HCT116 (cell line): Measurements from ENCODE around the gene SPSB4. TPM values are rescaled to one million over a fixed set of nuclear protein-coding genes. Genes with fewer than 3 reads are reported as not detected.

Experiments
- ATAC-seq: fragments of 200-7000 bp; cut with Tn5 transposase; 2 replicates; pipeline ENCODE4 v1.9.1; 2020; ENCODE audit warnings: mild to moderate bottlenecking, moderate library complexity
- BruUV-seq: library from RNA; stranded (reverse); fragments of 400-500 nt; replicated peaks from 2 replicates; lab custom pipeline; 2021; lab: Mats Ljungman, UMichigan
- CTCF ChIA-PET: fragments of 300-600 bp; sonication (Branson Sonifier 250); formaldehyde crosslinking; loops from one replicate; lab custom pipeline; 2021; ENCODE audit warnings: antibody characterized with exemption; lab: Charles Lee
- POLR2A ChIA-PET: fragments of 300-600, 350-600 bp; sonication (Branson Sonifier 250); formaldehyde crosslinking; loops from one replicate; lab custom pipeline; 2021; ENCODE audit warnings: antibody characterized with exemption; lab: Charles Lee
- RAD21 ChIA-PET, 2 experiments: fragments of 300-600 bp; sonication (Branson Sonifier 250); formaldehyde crosslinking; loops; one replicate each; lab custom pipeline; 2023; ENCODE audit warnings: low total read pairs in 2 of 2; ENCODE audit not compliant: uncharacterized antibody in 2 of 2, unreplicated experiment in 2 of 2, low non-redundant PET in 1 of 2; lab: Charles Lee
- DNase-seq: peaks from one replicate; pipeline ENCODE4 v3.0.0-alpha.2; 2010; ENCODE audit warnings: low read depth, low spot score
- H2AFZ ChIP-seq: fragments of 200-600 bp; shearing (Covaris generic), sonication (generic); 2 replicates; pipeline ENCODE4 v1.6.1; 2017; ENCODE audit warnings: low read depth, mixed run types, mixed read lengths, antibody characterized with exemption, low read length; ENCODE audit not compliant: poor library complexity, severe bottlenecking
- H3K27ac ChIP-seq: 2 replicates; pipeline ENCODE4 v1.5.1; 2012; ENCODE audit warnings: low read depth, low read length
- H3K27me3 ChIP-seq: fragments of 200-600 bp; sonication (generic); 2 replicates; pipeline ENCODE4 v1.6.1; 2016; ENCODE audit warnings: mixed run types, low read length, mixed read lengths; ENCODE audit not compliant: insufficient read depth
- H3K36me3 ChIP-seq, 2 experiments: fragments of 200-500 bp in 1 of 2; fragments of 200-600 bp in 1 of 2; sonication (Bioruptor generic) in 1 of 2; sonication (generic) in 1 of 2; 2 replicates each; pipeline versions ENCODE4 v1.5.1 to v1.6.1; 2014 to 2016; ENCODE audit warnings: low read length in 2 of 2, inconsistent platforms in 1 of 2, mixed read lengths in 1 of 2, mixed run types in 1 of 2; ENCODE audit not compliant: insufficient read depth in 2 of 2, control insufficient read depth in 1 of 2
- H3K4me1 ChIP-seq, 2 experiments: fragments of 200-600 bp in 1 of 2; sonication (generic) in 1 of 2; 2 replicates each; pipeline versions ENCODE4 v1.5.1 to v1.6.1; 2012 to 2017; ENCODE audit warnings: low read length in 2 of 2, inconsistent platforms in 1 of 2, mild to moderate bottlenecking in 1 of 2, mixed read lengths in 1 of 2, mixed run types in 1 of 2, moderate library complexity in 1 of 2; ENCODE audit not compliant: insufficient read depth in 2 of 2, control insufficient read depth in 1 of 2
- H3K4me2 ChIP-seq: fragments of 200-600 bp; sonication (generic); 2 replicates; pipeline ENCODE4 v1.6.1; 2017; ENCODE audit warnings: mixed run types, low read length, mixed read lengths
- H3K4me3 ChIP-seq, 2 experiments: fragments of 200-600 bp in 1 of 2; sonication (generic) in 1 of 2; replicated peaks in 1 of 2; 2 replicates each; pipeline ENCODE4 v1.5.1; 2011 to 2016; ENCODE audit warnings: low read length in 2 of 2, control low read depth in 1 of 2, low read depth in 1 of 2, mild to moderate bottlenecking in 1 of 2, mixed read lengths in 1 of 2, mixed run types in 1 of 2
- H3K79me2 ChIP-seq: fragments of 200-600 bp; sonication (generic); 2 replicates; pipeline ENCODE4 v1.6.1; 2017; ENCODE audit warnings: mild to moderate bottlenecking, mixed run types, low read length, moderate library complexity, mixed read lengths; ENCODE audit not compliant: insufficient read depth
- H3K9ac ChIP-seq: fragments of 200-600 bp; sonication (generic); 2 replicates; pipeline ENCODE4 v1.6.1; 2016; ENCODE audit warnings: low read length, mixed read lengths
- H3K9me2 ChIP-seq: fragments of 200-600 bp; sonication (generic), shearing (Covaris generic); 2 replicates; pipeline ENCODE4 v1.6.1; 2017; ENCODE audit warnings: mixed run types, mild to moderate bottlenecking, moderate library complexity; ENCODE audit not compliant: insufficient read depth
- H3K9me3 ChIP-seq, 2 experiments: fragments of 200-500 bp in 1 of 2; fragments of 200-600 bp in 1 of 2; sonication (Bioruptor generic) in 1 of 2; sonication (generic) in 1 of 2; 2 replicates each; pipeline ENCODE4 v1.6.1; 2014 to 2017; ENCODE audit warnings: low read length in 2 of 2, mixed read lengths in 2 of 2, inconsistent platforms in 1 of 2, low read depth in 1 of 2, mild to moderate bottlenecking in 1 of 2, mixed run types in 1 of 2, moderate library complexity in 1 of 2; ENCODE audit not compliant: control insufficient read depth in 1 of 2, insufficient read depth in 1 of 2
- H4K20me1 ChIP-seq: fragments of 200-600 bp; sonication (generic), shearing (Covaris generic); 2 replicates; pipeline ENCODE4 v1.6.1; 2017; ENCODE audit warnings: mixed run types, mild to moderate bottlenecking, moderate library complexity; ENCODE audit not compliant: insufficient read depth
- ATF3 ChIP-seq: IDR thresholded peaks from 2 replicates; pipeline ENCODE4 v1.6.1; 2012
- CTCF ChIP-seq, 3 experiments: fragments of 200-600 bp in 1 of 3; sonication (generic) in 1 of 3; IDR thresholded peaks in 2 of 3; conservative IDR thresholded peaks in 1 of 3; 2 replicates each; pipeline ENCODE4 v1.5.1; 2012 to 2017; ENCODE audit warnings: low read depth in 2 of 3, low read length in 2 of 3, antibody characterized with exemption in 1 of 3, borderline replicate concordance in 1 of 3, control low read depth in 1 of 3, mild to moderate bottlenecking in 1 of 3, mixed read lengths in 1 of 3, mixed run types in 1 of 3, moderate library complexity in 1 of 3; ENCODE audit not compliant: insufficient read depth in 1 of 3
- ELF1 ChIP-seq: IDR thresholded peaks from 2 replicates; pipeline ENCODE4 v1.6.1; 2012; ENCODE audit warnings: low read depth, borderline replicate concordance
- EZH2phosphoT487 ChIP-seq: fragments of 200-600 bp; IDR thresholded peaks from 2 replicates; pipeline ENCODE4 v1.6.1; 2018; ENCODE audit warnings: antibody characterized with exemption, borderline replicate concordance
- FOSL1 ChIP-seq: IDR thresholded peaks from 2 replicates; pipeline ENCODE4 v1.6.1; 2012; ENCODE audit warnings: low read depth
- JUND ChIP-seq: IDR thresholded peaks from 2 replicates; pipeline ENCODE4 v1.6.1; 2012
- MAX ChIP-seq: IDR thresholded peaks from 2 replicates; pipeline ENCODE4 v1.6.1; 2012
- POLR2A ChIP-seq: IDR thresholded peaks from 2 replicates; pipeline ENCODE4 v1.7.0; 2011; ENCODE audit warnings: borderline replicate concordance; ENCODE audit not compliant: insufficient read depth, insufficient read length; ENCODE audit errors: extremely low read depth
- SP1 ChIP-seq: IDR thresholded peaks from 2 replicates; pipeline ENCODE4 v1.6.1; 2012; ENCODE audit warnings: low read depth
- TCF7L2 ChIP-seq: IDR thresholded peaks from 2 replicates; pipeline ENCODE4 v1.7.0; 2011; ENCODE audit warnings: borderline replicate concordance, inconsistent platforms; ENCODE audit not compliant: insufficient read depth, insufficient read length; ENCODE audit errors: extremely low read depth
- ZBTB33 ChIP-seq: IDR thresholded peaks from 2 replicates; pipeline ENCODE4 v1.6.1; 2011; ENCODE audit warnings: mild to moderate bottlenecking, low read length, moderate library complexity; ENCODE audit not compliant: insufficient replicate concordance; ENCODE audit errors: extremely low read depth
- ZFX ChIP-seq: fragments of 450-650 bp; IDR thresholded peaks from 2 replicates; pipeline ENCODE4 v1.6.1; 2017
- ZNF274 ChIP-seq: fragments of 200-500 bp; sonication (Bioruptor generic); IDR thresholded peaks from 2 replicates; pipeline ENCODE4 v1.6.1; 2014; ENCODE audit warnings: mild to moderate bottlenecking, low read depth, low read length, inconsistent platforms
- intact Hi-C: fragments of 100-400 bp; cut with micrococcal nuclease; formaldehyde crosslinking; loops from 2 replicates; pipeline ENCODE4 v1.10.0; 2022
- total RNA-seq: library from RNA; stranded (reverse); gene quantifications from one replicate; pipeline ENCODE4 v1.2.1, GENCODE V29; 2021; ENCODE audit not compliant: unreplicated experiment

Gene SPSB4
- total RNA-seq, 1 experiment from 2014 or later = 0.57 TPM

- Histone ChIP-seq H3K4me2 (no peak overlapping the region), H3K9me3 (no peaks in the 10 kb centered on the region), H3K9ac (no peak overlapping the region), H3K79me2 (no peaks in the 10 kb centered on the region), H2AFZ (no peak overlapping the region), H3K27ac (no peak overlapping the region), H3K9me2 (no peaks in the 10 kb centered on the region), H3K4me1 (no peaks in the 10 kb centered on the region), H3K36me3 (no peaks in the 10 kb centered on the region), H3K4me3 (no peak overlapping the region), H3K27me3 (peaks cover 6% of the 10 kb centered on the region; the same call in 1 of the 2 replicates), H4K20me1 (no peaks in the 10 kb centered on the region)
- POLR2A ChIA-PET = no interaction called here
- intact Hi-C loops = no loop called here
- DNase-seq (no peak), ATAC-seq (no peak)
- BruUV-seq = no TSS peak
- CTCF ChIA-PET = no interaction called here
- RAD21 ChIA-PET = no interaction called here
- TF ChIP-seq ELF1 (no peak), CTCF (IDR thresholded peaks at IDR 0.05 in 2 of 3, conservative IDR thresholded peaks at IDR 0.05 in 1 of 3; ENCODE audit: borderline replicate concordance in 1 of 3, insufficient read depth in 1 of 3, low read depth in 2 of 3, low read length in 2 of 3) (no peak), FOSL1 (no peak), ZNF274 (no peak), MAX (no peak), TCF7L2 (no peak), JUND (no peak)
These were observed 97.0 kb downstream of the SPSB4 start for GRCh38 chr3:141148169-141148568.

GRCh38 chr3:141148770-141149169 is 97.6 kb downstream of the SPSB4 start:
- Histone ChIP-seq H3K36me3 (no peaks in the 10 kb centered on the region), H3K79me2 (no peaks in the 10 kb centered on the region), H3K27ac (no peak overlapping the region), H3K4me3 (no peak overlapping the region), H3K27me3 (peaks cover 6% of the 10 kb centered on the region; the same call in 1 of the 2 replicates), H3K9me3 (no peaks in the 10 kb centered on the region), H3K4me1 (no peaks in the 10 kb centered on the region), H2AFZ (no peak overlapping the region), H3K9me2 (no peaks in the 10 kb centered on the region), H4K20me1 (no peaks in the 10 kb centered on the region), H3K4me2 (no peak overlapping the region), H3K9ac (no peak overlapping the region)
- ATAC-seq (no peak), DNase-seq (no peak)
- intact Hi-C loops = no loop called here
- ChIA-PET CTCF (interaction anchor here (0.6 kb wide), 1 partner anchor 40 kb away, joined by 3 read pairs; no protein-coding TSS in a partner anchor), RAD21 (no interaction called here), POLR2A (no interaction called here)
- no TSS peak for BruUV-seq
- TF ChIP-seq SP1 = no peak
- TF ChIP-seq ATF3 = no peak
- no peak for TF ChIP-seq TCF7L2
- no peak for TF ChIP-seq ZFX
- no peak for TF ChIP-seq EZH2phosphoT487
- TF ChIP-seq CTCF (IDR thresholded peaks at IDR 0.05 in 2 of 3, conservative IDR thresholded peaks at IDR 0.05 in 1 of 3; ENCODE audit: borderline replicate concordance in 1 of 3, insufficient read depth in 1 of 3, low read depth in 2 of 3, low read length in 2 of 3) = no peak
- no peak for TF ChIP-seq JUND
- TF ChIP-seq POLR2A = no peak
- no peak for TF ChIP-seq ZBTB33
